Nephron (organoid): ENCODE data around the gene MLKL.

ENCODE experiments used
- H3K27ac Mint-ChIP-seq, 3 experiments: 2 replicates each; pipeline ENCODE4 v1.8.0; 2020; ENCODE audit warnings: mixed read lengths in 3 of 3, mild to moderate bottlenecking in 2 of 3, moderate library complexity in 1 of 3
- H3K27me3 Mint-ChIP-seq: 2 replicates; pipeline ENCODE4 v1.8.0; 2021; ENCODE audit warnings: low read depth, mild to moderate bottlenecking, moderate library complexity, mixed read lengths
- H3K36me3 Mint-ChIP-seq: 2 replicates; pipeline ENCODE4 v1.8.0; 2020; ENCODE audit warnings: low read depth, mixed read lengths
- H3K4me1 Mint-ChIP-seq: 2 replicates; pipeline ENCODE4 v1.8.0; 2020; ENCODE audit warnings: mixed read lengths
- H3K4me3 Mint-ChIP-seq, 3 experiments: 2 replicates each; pipeline ENCODE4 v1.8.0; 2020; ENCODE audit warnings: mild to moderate bottlenecking in 3 of 3, mixed read lengths in 3 of 3, moderate library complexity in 2 of 3
- H3K9me3 Mint-ChIP-seq: 2 replicates; pipeline ENCODE4 v1.8.0; 2020; ENCODE audit warnings: mixed read lengths
- TF ChIP-seq, protein P1 (sequence below), 3 experiments: fragments of 200-600 bp; sonication (generic); IDR thresholded peaks; one replicate each; pipeline ENCODE4 v1.5.0; 2021; ENCODE audit warnings: antibody characterized with exemption in 3 of 3; ENCODE audit not compliant: unreplicated experiment in 3 of 3

MLKL gene

DNA sequence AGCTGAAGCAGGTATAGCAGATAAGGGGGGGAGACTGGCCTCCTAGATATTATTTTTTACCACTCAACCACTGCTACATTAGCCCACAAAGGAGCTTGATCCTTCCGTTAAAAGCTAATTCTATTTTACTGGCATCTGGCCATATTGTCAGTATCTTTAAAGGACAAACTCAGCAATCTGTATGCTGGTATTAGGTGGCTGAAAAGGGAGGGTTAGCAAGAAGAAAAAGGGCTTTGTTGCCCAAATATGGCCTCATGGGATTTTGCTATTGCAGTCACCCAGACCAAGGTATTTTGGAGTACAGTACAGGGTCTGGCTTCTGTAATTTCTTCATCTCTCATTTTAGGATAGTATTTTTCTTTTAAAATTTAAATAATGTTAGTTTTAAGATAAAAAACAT lies 48.4 kb downstream of the MLKL start:
- Mint-ChIP-seq H3K9me3 (no peaks in the 10 kb centered on the region), H3K27ac (no peak overlapping the region), H3K27me3 (no peaks in the 10 kb centered on the region), H3K4me3 (no peak overlapping the region), H3K36me3 (peaks cover 47% of the 10 kb centered on the region), H3K4me1 (no peaks in the 10 kb centered on the region)
- TF ChIP-seq, protein P1, sequence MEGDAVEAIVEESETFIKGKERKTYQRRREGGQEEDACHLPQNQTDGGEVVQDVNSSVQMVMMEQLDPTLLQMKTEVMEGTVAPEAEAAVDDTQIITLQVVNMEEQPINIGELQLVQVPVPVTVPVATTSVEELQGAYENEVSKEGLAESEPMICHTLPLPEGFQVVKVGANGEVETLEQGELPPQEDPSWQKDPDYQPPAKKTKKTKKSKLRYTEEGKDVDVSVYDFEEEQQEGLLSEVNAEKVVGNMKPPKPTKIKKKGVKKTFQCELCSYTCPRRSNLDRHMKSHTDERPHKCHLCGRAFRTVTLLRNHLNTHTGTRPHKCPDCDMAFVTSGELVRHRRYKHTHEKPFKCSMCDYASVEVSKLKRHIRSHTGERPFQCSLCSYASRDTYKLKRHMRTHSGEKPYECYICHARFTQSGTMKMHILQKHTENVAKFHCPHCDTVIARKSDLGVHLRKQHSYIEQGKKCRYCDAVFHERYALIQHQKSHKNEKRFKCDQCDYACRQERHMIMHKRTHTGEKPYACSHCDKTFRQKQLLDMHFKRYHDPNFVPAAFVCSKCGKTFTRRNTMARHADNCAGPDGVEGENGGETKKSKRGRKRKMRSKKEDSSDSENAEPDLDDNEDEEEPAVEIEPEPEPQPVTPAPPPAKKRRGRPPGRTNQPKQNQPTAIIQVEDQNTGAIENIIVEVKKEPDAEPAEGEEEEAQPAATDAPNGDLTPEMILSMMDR (IDR thresholded peaks at IDR 0.05; ENCODE audit: unreplicated experiment in 3 of 3): no peak

DNA sequence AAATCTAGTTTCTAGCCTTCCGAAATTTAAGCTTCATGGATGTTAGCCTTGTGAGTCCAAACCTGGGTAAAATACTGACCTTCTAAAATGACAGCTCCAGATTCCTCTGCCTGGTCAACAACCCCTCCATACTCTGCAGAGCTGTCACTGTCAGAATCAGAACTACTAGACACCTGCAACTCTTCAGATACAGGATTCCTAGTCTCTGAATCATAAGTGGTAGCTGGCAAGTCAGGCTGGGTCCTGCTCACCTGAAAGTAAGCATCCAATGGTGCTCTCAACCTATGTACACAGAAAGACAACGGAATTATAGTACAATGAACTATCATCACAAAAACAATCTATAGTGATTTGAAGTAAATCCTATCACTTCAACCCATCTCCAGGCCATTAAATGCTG lies 48.8 kb downstream of the MLKL start:
- Mint-ChIP-seq H3K27me3 (no peaks in the 10 kb centered on the region), H3K9me3 (no peaks in the 10 kb centered on the region), H3K4me3 (no peak overlapping the region), H3K36me3 (peaks cover 45% of the 10 kb centered on the region), H3K27ac (no peak overlapping the region), H3K4me1 (no peaks in the 10 kb centered on the region)
- TF ChIP-seq, protein P1 (IDR thresholded peaks at IDR 0.05; ENCODE audit: unreplicated experiment in 3 of 3): no peak

DNA sequence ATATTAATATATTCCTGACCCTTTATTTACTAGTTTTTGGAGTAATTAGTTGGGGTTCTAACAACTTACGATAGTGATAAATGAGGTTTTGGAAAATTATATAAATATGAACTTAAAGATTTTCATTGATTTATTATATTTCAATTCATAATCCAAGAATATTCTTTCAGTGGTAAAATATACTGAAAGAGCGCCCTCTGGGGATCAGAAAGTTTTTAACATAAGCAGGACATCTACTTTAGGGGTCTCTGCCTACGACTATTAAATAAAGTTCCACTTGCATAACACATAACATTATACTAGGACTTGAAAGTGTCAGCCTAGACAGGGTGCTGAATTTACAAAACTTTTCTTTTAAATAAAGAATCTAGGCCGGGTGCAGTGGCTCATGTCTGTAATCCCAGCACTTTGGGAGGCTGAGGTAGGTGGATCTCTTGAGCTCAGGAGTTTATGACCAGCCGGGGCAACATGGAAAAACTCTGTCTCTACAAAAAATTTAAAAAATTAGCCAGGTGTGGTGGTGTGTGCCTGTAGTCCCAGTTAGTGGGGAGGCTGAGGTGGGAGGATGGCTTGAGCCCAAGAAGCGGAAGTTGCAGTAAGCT lies 49.6 kb downstream of the MLKL start:
- Mint-ChIP-seq H3K27me3 (no peaks in the 10 kb centered on the region), H3K27ac (no peak overlapping the region), H3K9me3 (no peaks in the 10 kb centered on the region), H3K4me1 (no peaks in the 10 kb centered on the region), H3K4me3 (no peak overlapping the region), H3K36me3 (peaks cover 43% of the 10 kb centered on the region)
- TF ChIP-seq, protein P1 (IDR thresholded peaks at IDR 0.05; ENCODE audit: unreplicated experiment in 3 of 3): peak; percentile 46 to 63 (median 50)

DNA sequence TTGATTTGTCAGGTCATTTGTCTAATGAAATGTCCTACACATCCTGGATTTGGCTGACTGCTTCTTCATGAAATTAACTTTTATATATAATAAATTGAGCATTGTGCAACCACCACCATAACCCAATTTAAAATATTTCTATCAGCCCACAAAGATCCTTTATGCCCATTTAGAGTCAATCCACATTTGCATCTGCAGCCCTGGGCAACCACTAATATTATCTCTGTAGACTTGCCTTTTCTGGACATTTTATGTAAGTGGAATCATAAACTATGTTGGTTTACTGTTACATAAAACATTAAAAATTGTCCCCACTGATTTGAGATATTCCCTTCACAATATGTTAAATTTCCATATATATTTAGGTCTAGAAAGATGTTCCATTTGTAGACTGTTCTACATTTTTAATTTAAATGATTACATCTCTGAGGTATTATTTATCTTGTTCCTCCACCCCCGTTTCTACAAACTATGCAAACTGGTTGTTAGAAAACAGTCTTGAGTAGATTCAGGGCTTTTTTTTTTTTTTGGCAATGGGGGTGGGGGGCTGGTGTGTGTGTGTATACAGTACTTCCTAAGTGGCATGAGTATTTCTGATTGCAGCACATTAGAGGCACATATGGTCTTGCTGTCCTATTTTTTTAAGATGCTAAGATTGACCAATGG lies 50.7 kb downstream of the MLKL start:
- TF ChIP-seq, protein P1 (IDR thresholded peaks at IDR 0.05; ENCODE audit: unreplicated experiment in 3 of 3): no peak
- no peaks in the 10 kb centered on the region for H3K27me3 Mint-ChIP-seq
- no peaks in the 10 kb centered on the region for H3K4me1 Mint-ChIP-seq
- H3K27ac Mint-ChIP-seq: no peak overlapping the region
- H3K36me3 Mint-ChIP-seq: peaks cover 38% of the 10 kb centered on the region
- H3K4me3 Mint-ChIP-seq: no peak overlapping the region
- no peaks in the 10 kb centered on the region for H3K9me3 Mint-ChIP-seq

DNA sequence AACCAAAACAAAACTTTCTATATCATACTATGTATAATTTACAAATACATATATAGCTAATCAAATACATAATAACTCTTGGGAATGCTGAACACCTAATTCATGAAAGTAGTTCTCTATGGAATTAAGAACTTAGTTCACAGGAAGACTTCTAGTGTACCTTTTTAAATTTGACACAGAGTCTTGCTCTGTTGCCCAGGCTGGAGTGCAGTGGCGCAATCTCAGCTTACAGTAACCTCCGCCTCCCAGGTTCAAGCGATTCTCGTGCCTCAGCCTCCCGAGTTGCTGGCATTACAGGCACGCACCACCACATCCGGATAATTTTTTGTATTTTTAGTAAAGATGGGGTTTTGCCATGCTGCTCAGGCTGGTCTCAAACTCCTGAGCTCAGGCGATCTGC lies 58.7 kb downstream of the MLKL start:
- no peaks in the 10 kb centered on the region for H3K27me3 Mint-ChIP-seq
- TF ChIP-seq, protein P1 (IDR thresholded peaks at IDR 0.05; ENCODE audit: unreplicated experiment in 3 of 3): no peak
- no peaks in the 10 kb centered on the region for H3K9me3 Mint-ChIP-seq
- H3K36me3 Mint-ChIP-seq: peaks cover 46% of the 10 kb centered on the region
- no peak overlapping the region for H3K4me3 Mint-ChIP-seq
- no peaks in the 10 kb centered on the region for H3K4me1 Mint-ChIP-seq
- H3K27ac Mint-ChIP-seq: no peak overlapping the region
